ENCODE results near the gene TBC1D2. TPM values are rescaled to one million over a fixed set of nuclear protein-coding genes. Genes with fewer than 3 reads are reported as not detected.

TBC1D2 gene
- total RNA-seq, 1 experiment from 2014 or later, result 4.5 TPM

GRCh38 chr9:98187926-98188325 is 67.5 kb downstream of the TBC1D2 start:
- Histone ChIP-seq H3K4me3 (ENCODE audit: insufficient read depth, low read depth, low read length) (no peak overlapping the region), H3K27me3 (ENCODE audit: control insufficient read depth, insufficient read depth, low read length) (no peaks in the 10 kb centered on the region), H3K36me3 (replicated peaks; ENCODE audit: control insufficient read depth, insufficient read depth, low read length) (no peaks in the 10 kb centered on the region; the same call in 1 of the 2 replicates)
- DNase-seq, result no peak

DNA sequence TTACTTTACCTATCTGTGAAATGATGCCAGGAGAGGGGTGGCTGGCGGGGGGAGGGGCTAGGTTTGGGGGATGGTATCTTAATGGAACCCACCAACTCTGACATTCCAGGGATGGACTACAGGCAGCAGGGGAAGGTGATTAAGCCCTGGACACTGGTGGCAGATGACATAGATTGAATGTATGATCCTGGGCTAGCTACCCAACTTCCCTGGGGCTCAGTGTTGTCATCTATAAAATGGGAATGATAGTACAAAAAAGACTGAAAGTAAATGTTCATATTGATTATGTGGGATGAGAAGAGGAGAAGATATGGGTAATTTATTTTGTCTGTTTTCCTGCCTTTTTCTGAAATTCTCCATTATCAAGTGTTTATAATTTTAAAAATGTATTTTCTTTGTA is 69.2 kb downstream of the TBC1D2 start:
- Histone ChIP-seq H3K36me3 (replicated peaks; ENCODE audit: control insufficient read depth, insufficient read depth, low read length) (no peaks in the 10 kb centered on the region; the same call in 1 of the 2 replicates), H3K4me3 (ENCODE audit: insufficient read depth, low read depth, low read length) (no peak overlapping the region), H3K27me3 (ENCODE audit: control insufficient read depth, insufficient read depth, low read length) (no peaks in the 10 kb centered on the region)
- DNase-seq, result no peak

GRCh38 chr9:98185611-98186171 is 69.8 kb downstream of the TBC1D2 start:
- no peaks in the 10 kb centered on the region for H3K27me3 ChIP-seq (ENCODE audit: control insufficient read depth, insufficient read depth, low read length)
- H3K4me3 ChIP-seq (ENCODE audit: insufficient read depth, low read depth, low read length), result no peak overlapping the region
- no peaks in the 10 kb centered on the region for H3K36me3 ChIP-seq (replicated peaks; ENCODE audit: control insufficient read depth, insufficient read depth, low read length)
- no peak for DNase-seq

- Histone ChIP-seq H3K36me3 (replicated peaks; ENCODE audit: control insufficient read depth, insufficient read depth, low read length) (no peaks in the 10 kb centered on the region), H3K4me3 (ENCODE audit: insufficient read depth, low read depth, low read length) (no peak overlapping the region), H3K27me3 (ENCODE audit: control insufficient read depth, insufficient read depth, low read length) (no peaks in the 10 kb centered on the region)
- no peak for DNase-seq
These were observed 70.4 kb downstream of the TBC1D2 start for GRCh38 chr9:98185021-98185567.

GRCh38 chr9:98184326-98184725 is 71.1 kb downstream of the TBC1D2 start:
- no peak for DNase-seq
- Histone ChIP-seq H3K36me3 (replicated peaks; ENCODE audit: control insufficient read depth, insufficient read depth, low read length) (no peaks in the 10 kb centered on the region), H3K4me3 (ENCODE audit: insufficient read depth, low read depth, low read length) (no peak overlapping the region), H3K27me3 (ENCODE audit: control insufficient read depth, insufficient read depth, low read length) (no peaks in the 10 kb centered on the region)

- no peak for DNase-seq
- H3K36me3 ChIP-seq (replicated peaks; ENCODE audit: control insufficient read depth, insufficient read depth, low read length), result no peaks in the 10 kb centered on the region
- no peak overlapping the region for H3K4me3 ChIP-seq (ENCODE audit: insufficient read depth, low read depth, low read length)
- H3K27me3 ChIP-seq (ENCODE audit: control insufficient read depth, insufficient read depth, low read length), result no peaks in the 10 kb centered on the region
These were observed 72.4 kb downstream of the TBC1D2 start for GRCh38 chr9:98182889-98183599.

DNA sequence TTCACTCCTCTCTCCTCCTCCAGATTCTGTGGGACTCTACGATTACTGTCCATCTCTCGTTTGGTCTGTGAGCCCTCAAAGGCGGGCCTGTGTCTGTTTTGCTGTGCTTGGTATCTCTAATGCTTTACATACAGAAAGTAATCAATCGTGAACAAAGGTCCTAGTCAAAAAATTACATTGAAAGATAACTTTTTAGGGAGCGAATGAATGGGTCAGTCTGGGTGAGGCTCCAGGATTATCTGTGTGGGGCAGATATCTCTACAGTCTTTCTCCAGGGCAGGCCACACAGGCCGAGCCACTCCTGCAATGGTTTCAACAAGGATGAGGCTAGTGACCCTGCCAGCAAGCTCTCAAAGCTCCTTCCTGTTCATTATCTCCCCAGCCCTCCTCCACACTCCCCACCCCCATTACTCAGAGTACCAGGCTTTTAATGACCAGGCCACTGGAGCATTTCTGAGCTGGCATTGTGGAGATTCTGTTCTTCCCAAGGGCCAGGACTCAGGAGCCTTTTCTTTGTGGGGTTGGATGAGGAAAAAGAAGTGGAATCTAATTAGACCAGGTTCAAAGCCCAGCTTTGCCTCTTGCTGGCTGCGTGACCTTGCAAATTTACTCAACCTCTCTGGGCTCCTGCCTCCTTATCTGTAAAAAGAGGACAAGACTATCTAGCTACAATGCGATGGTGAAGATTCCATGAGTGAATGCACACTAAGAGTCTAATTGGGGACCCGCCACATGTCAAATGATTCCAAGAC is 73.2 kb downstream of the TBC1D2 start:
- Histone ChIP-seq H3K27me3 (ENCODE audit: control insufficient read depth, insufficient read depth, low read length) (no peaks in the 10 kb centered on the region), H3K36me3 (replicated peaks; ENCODE audit: control insufficient read depth, insufficient read depth, low read length) (no peaks in the 10 kb centered on the region), H3K4me3 (ENCODE audit: insufficient read depth, low read depth, low read length) (no peak overlapping the region)
- no peak for DNase-seq

GRCh38 chr9:98181746-98182068 is 73.7 kb downstream of the TBC1D2 start:
- no peak for DNase-seq

DNA sequence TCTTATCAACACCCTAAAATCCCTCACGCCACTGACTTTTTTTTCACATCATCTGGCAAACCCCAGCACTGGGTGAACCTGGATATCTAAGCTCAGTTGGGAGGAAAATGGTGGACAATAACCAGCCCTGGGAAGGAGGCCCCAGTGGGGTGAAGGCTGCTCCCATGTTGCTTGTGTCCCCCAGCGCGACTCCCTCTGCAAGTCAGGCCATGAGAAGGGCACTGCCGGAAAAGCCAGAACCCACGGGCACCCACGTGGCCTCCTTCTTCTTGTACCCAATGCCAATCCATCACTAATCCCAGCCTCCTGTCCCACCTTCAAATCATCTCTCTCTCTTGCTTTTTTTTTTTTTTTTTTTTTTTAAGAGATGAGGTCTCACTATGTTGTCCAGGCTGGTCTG is 74.5 kb downstream of the TBC1D2 start:
- H3K4me3 ChIP-seq (ENCODE audit: insufficient read depth, low read depth, low read length), result no peak overlapping the region
- H3K27me3 ChIP-seq (ENCODE audit: control insufficient read depth, insufficient read depth, low read length), result no peaks in the 10 kb centered on the region
- no peak for DNase-seq
- no peaks in the 10 kb centered on the region for H3K36me3 ChIP-seq (replicated peaks; ENCODE audit: control insufficient read depth, insufficient read depth, low read length)

More at GRCh38 chr9:98181746-98182068, 73.7 kb downstream of the TBC1D2 start:
- Histone ChIP-seq H3K4me3 (ENCODE audit: insufficient read depth, low read depth, low read length) (no peak overlapping the region), H3K27me3 (ENCODE audit: control insufficient read depth, insufficient read depth, low read length) (no peaks in the 10 kb centered on the region), H3K36me3 (replicated peaks; ENCODE audit: control insufficient read depth, insufficient read depth, low read length) (no peaks in the 10 kb centered on the region)

GRCh38 chr9:98178874-98179850 is 76.3 kb downstream of the TBC1D2 start:
- H3K36me3 ChIP-seq (replicated peaks; ENCODE audit: control insufficient read depth, insufficient read depth, low read length), result no peaks in the 10 kb centered on the region
- H3K4me3 ChIP-seq (ENCODE audit: insufficient read depth, low read depth, low read length), result no peak overlapping the region
- DNase-seq, result no peak
- no peaks in the 10 kb centered on the region for H3K27me3 ChIP-seq (ENCODE audit: control insufficient read depth, insufficient read depth, low read length)

GRCh38 chr9:98176391-98177259 is 78.8 kb downstream of the TBC1D2 start:
- no peaks in the 10 kb centered on the region for H3K36me3 ChIP-seq (replicated peaks; ENCODE audit: control insufficient read depth, insufficient read depth, low read length)
- no peaks in the 10 kb centered on the region for H3K27me3 ChIP-seq (ENCODE audit: control insufficient read depth, insufficient read depth, low read length)
- DNase-seq, result no peak
- H3K4me3 ChIP-seq (ENCODE audit: insufficient read depth, low read depth, low read length), result no peak overlapping the region

GRCh38 chr9:98175762-98176161 is 79.7 kb downstream of the TBC1D2 start:
- H3K27me3 ChIP-seq (ENCODE audit: control insufficient read depth, insufficient read depth, low read length), result no peaks in the 10 kb centered on the region
- no peak for DNase-seq
- H3K4me3 ChIP-seq (ENCODE audit: insufficient read depth, low read depth, low read length), result no peak overlapping the region
- H3K36me3 ChIP-seq (replicated peaks; ENCODE audit: control insufficient read depth, insufficient read depth, low read length), result no peaks in the 10 kb centered on the region

DNA sequence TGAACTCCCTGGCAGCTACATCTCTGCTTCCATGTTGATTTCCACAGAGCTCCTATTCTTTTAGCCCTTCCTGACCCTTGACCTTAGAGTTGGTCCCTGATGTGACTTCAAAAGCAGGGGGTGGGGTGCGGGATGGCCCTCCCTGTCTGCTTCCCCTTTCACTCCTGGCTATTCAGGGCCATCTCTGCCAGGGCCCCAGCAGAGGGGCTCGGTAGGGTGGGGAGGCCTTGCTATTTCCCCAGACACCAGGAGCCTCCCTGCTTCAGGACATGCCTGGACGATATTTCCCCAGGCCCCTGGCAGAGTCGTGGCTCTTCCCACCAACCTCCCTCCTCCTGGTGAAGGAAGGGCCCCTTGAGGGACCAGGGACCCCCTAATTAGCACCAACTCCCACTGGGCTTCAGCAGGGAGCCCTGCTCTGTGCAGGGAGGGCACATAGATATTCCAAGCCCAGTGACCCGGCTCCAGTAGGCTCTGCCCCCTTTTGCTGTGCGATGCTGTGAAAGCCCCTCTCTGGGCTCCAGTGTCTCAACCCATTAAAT is 80.3 kb downstream of the TBC1D2 start:
- DNase-seq, result no peak
- Histone ChIP-seq H3K27me3 (ENCODE audit: control insufficient read depth, insufficient read depth, low read length) (no peaks in the 10 kb centered on the region), H3K4me3 (ENCODE audit: insufficient read depth, low read depth, low read length) (no peak overlapping the region), H3K36me3 (replicated peaks; ENCODE audit: control insufficient read depth, insufficient read depth, low read length) (no peaks in the 10 kb centered on the region)
